ENCODE results near the gene SLC25A15. TPM values are rescaled to one million over a fixed set of nuclear protein-coding genes. Genes with fewer than 3 reads are reported as not detected.

Gene SLC25A15
- total RNA-seq, 1 donor from 2014 or later, result 9.3 TPM

DNA sequence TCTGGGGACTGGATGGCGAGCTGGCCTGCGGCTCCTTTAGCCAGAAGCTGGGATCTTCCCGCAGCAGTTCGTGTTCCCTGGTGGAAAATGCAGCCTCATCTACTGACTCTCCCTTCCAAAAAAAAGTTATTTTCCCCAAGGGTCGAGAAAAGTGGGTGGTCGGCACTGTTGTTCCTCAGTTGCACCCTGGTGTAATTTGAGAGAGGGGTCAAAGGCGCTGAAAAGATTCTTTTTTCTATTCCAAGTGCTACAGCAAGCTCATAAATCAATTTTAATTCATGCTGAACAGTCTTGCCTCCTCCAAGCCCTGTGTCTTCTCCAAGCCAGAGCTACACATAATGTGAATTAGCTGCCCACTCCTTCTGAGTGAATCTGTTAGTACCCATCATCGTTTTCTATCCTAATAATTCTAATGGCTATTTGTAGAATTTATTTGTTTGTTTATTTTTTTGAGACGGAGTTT is 774 bp downstream of the SLC25A15 start:
- Mint-ChIP-seq H3K4me3 (ENCODE audit: unreplicated experiment) (peak overlapping the region; percentile 82), H3K36me3 (ENCODE audit: low read depth) (no peaks in the 10 kb centered on the region), H3K27me3 (ENCODE audit: low read depth) (no peaks in the 10 kb centered on the region), H3K4me1 (ENCODE audit: low read depth) (peaks cover 7% of the 10 kb centered on the region), H3K27ac (ENCODE audit: unreplicated experiment) (peak overlapping the region; percentile 65), H3K9me3 (ENCODE audit: low read depth) (no peaks in the 10 kb centered on the region)
- TF ChIP-seq, protein P1, sequence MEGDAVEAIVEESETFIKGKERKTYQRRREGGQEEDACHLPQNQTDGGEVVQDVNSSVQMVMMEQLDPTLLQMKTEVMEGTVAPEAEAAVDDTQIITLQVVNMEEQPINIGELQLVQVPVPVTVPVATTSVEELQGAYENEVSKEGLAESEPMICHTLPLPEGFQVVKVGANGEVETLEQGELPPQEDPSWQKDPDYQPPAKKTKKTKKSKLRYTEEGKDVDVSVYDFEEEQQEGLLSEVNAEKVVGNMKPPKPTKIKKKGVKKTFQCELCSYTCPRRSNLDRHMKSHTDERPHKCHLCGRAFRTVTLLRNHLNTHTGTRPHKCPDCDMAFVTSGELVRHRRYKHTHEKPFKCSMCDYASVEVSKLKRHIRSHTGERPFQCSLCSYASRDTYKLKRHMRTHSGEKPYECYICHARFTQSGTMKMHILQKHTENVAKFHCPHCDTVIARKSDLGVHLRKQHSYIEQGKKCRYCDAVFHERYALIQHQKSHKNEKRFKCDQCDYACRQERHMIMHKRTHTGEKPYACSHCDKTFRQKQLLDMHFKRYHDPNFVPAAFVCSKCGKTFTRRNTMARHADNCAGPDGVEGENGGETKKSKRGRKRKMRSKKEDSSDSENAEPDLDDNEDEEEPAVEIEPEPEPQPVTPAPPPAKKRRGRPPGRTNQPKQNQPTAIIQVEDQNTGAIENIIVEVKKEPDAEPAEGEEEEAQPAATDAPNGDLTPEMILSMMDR (IDR thresholded peaks at IDR 0.05), result no peak
- no peak for DNase-seq (ENCODE audit: low spot score)

DNA sequence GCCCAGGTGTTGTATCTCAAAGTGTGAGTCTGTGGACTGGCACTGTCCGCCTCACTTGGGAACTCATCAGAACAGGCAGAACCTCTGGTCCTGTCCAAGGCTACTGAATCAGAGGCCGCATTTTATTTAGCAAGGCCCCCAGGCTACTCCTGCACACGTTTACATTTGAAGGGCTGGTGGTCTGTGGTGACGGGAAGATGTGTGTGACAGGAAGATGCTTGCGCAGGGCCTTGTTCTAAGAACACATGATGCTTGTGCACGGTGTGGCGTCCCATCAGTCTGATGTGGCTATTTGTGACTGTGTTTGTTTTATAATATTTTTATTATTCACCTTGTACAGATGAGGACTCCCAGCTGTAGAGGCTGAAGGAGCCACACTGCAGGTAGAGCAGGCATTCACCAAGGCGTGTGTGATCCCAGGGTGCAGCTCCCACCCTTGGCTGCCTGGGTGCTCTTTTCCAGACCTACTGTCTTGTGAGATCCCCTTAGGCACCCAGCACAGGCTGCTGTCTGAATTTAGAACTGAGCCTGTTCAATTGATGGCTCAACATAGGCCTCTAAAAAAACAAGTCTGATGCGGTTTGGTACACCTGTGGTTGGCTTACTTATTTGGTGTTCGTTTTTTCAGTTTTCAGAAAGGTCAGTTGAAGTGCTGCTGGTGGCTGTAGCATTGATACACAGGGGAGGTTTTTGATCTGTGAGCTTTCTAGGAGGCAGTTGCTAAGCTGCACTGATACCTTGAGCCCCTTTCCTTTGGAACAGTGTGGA is 3.1 kb downstream of the SLC25A15 start:
- no peak overlapping the region for H3K4me3 Mint-ChIP-seq (ENCODE audit: unreplicated experiment)
- peaks cover 7% of the 10 kb centered on the region for H3K4me1 Mint-ChIP-seq (ENCODE audit: low read depth)
- DNase-seq (ENCODE audit: low spot score), result no peak
- no peak overlapping the region for H3K27ac Mint-ChIP-seq (ENCODE audit: unreplicated experiment)
- H3K27me3 Mint-ChIP-seq (ENCODE audit: low read depth), result no peaks in the 10 kb centered on the region
- no peaks in the 10 kb centered on the region for H3K9me3 Mint-ChIP-seq (ENCODE audit: low read depth)
- TF ChIP-seq, protein P1 (IDR thresholded peaks at IDR 0.05), result no peak
- H3K36me3 Mint-ChIP-seq (ENCODE audit: low read depth), result no peaks in the 10 kb centered on the region

DNA sequence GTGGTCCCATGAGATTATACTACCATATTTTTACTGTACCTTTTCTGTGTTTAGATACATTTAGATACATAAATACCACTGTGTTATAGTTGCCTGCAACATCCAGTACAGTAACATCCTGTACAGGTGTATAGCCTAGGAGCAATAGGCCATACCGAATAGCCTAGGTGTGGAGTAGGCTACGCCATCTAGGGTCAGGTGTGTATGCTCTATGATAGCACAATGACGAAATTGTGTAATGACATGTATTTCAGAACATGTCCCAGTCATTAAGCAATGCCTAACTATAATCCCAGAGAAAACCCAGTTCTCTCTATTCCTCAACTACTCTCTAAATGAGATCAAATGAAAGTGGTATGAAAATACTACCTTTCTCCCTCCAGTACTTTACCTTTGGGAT is 3.9 kb downstream of the SLC25A15 start:
- TF ChIP-seq, protein P1 (IDR thresholded peaks at IDR 0.05), result no peak
- Mint-ChIP-seq H3K4me1 (ENCODE audit: low read depth) (peaks cover 7% of the 10 kb centered on the region), H3K9me3 (ENCODE audit: low read depth) (no peaks in the 10 kb centered on the region), H3K36me3 (ENCODE audit: low read depth) (no peaks in the 10 kb centered on the region), H3K4me3 (ENCODE audit: unreplicated experiment) (no peak overlapping the region), H3K27ac (ENCODE audit: unreplicated experiment) (no peak overlapping the region), H3K27me3 (ENCODE audit: low read depth) (no peaks in the 10 kb centered on the region)
- DNase-seq (ENCODE audit: low spot score), result no peak

DNA sequence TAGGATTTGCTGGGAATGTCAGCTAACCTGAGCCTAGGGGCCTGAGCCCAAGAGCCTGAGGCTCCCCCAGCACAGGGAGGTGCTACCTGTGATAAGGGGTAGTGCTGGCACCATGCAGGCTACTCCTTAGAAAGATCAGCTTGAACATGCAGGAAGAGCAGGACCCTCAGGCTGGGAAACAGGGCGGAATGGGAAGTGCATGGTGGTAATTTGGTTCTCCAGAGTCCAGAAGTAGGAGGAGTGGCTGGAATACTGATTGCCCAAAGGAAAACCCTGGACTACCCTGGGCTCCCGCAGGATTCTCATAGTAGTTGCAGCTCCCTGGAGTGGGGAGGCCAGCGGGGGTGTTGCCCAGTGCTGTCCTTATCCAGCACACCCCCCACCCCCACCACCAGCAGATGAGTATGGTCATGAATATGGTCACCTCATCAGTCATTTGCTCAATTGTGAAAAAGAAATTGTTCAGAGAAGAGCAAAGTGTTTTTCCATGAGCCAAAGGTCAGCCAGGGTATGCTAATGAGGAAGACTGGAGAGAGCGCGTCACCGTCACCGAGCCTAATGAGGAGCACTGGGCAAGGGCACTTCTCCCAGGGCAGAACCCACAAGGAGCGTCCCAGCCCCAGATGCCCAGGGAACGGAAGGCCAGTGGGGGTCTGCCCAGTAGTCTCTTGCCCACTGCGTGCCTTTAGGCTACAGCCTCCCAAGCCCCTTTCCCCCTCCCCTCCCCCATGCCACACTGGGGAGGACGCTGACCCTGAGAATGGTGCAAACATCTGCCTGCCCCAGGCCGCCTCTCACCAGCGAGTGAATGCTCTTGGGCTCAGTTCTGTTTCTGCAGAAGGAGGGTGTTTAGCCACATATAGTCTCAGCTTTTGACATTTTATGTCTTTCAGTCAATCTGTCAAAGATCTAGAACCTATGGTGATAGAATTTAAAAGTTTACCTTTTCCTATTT is 5.3 kb downstream of the SLC25A15 start:
- no peaks in the 10 kb centered on the region for H3K9me3 Mint-ChIP-seq (ENCODE audit: low read depth)
- H3K27me3 Mint-ChIP-seq (ENCODE audit: low read depth), result no peaks in the 10 kb centered on the region
- peaks cover 8% of the 10 kb centered on the region for H3K36me3 Mint-ChIP-seq (ENCODE audit: low read depth)
- TF ChIP-seq, protein P1 (IDR thresholded peaks at IDR 0.05), result no peak
- DNase-seq (ENCODE audit: low spot score), result no peak
- H3K27ac Mint-ChIP-seq (ENCODE audit: unreplicated experiment), result no peak overlapping the region
- peaks cover 7% of the 10 kb centered on the region for H3K4me1 Mint-ChIP-seq (ENCODE audit: low read depth)
- H3K4me3 Mint-ChIP-seq (ENCODE audit: unreplicated experiment), result no peak overlapping the region

DNA sequence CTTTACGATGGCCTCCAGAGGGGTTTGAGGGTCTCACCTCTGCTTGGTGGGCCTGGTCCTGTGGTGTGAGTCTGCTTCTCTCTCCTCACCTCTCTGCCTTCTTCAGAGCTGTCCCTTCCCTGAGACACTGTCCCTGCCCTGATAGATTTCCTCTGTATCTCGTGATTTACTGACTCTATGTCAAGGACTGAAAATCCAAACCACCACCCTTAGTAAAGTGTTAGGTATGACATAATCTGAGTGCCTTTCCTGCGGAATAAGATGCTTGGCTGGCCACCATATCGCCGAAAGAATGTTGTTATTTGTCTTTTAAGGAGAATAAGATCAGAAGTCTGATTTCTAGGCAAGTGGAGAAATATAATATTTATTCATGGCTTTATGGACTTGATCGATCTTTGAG is 7.2 kb downstream of the SLC25A15 start:
- Mint-ChIP-seq H3K4me3 (ENCODE audit: unreplicated experiment) (no peak overlapping the region), H3K4me1 (ENCODE audit: low read depth) (no peaks in the 10 kb centered on the region), H3K9me3 (ENCODE audit: low read depth) (no peaks in the 10 kb centered on the region), H3K27ac (ENCODE audit: unreplicated experiment) (no peak overlapping the region), H3K27me3 (ENCODE audit: low read depth) (no peaks in the 10 kb centered on the region), H3K36me3 (ENCODE audit: low read depth) (peaks cover 16% of the 10 kb centered on the region)
- no peak for DNase-seq (ENCODE audit: low spot score)
- TF ChIP-seq, protein P1 (IDR thresholded peaks at IDR 0.05), result no peak
